ENCODE measurements around the gene PARN. TPM values are rescaled to one million over a fixed set of nuclear protein-coding genes. Genes with fewer than 3 reads are reported as not detected.
"Not testable (repeated sequence)": the region's sequence is repeated elsewhere in the genome, so short reads cannot be mapped to it uniquely, and the experiment has no call there.

Gene PARN
- total RNA-seq, 1 donor from 2014 or later: 19.9 TPM

- no peak for DNase-seq (ENCODE audit: low read depth, low spot score)
Measured at GRCh38 chr16:14444979-14445810, 184.9 kb downstream of the PARN start.

DNA sequence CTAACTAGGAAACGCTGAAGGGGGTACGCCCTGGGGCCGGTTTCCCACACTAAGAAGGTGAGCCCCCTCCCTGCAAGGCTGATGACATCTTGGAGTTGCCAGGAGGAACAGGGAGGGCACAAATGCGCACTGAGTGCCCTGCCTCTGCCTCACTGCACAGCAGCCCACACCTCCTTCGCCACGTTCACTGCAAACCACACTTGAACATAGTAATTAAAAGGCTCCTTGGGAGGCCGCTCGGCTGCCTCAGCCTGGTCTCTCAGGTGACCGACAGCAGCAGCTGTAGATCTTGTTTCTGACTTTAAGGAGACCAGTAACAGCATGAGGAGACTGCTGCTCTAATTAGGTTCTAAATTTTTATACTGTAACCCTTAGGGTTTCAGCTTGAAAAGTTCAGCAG lies 188.5 kb downstream of the PARN start:
- not testable (repeated sequence) for DNase-seq (ENCODE audit: low read depth, low spot score)

GRCh38 chr16:14438256-14438655 lies 191.8 kb downstream of the PARN start:
- DNase-seq (ENCODE audit: low read depth, low spot score): no peak

DNA sequence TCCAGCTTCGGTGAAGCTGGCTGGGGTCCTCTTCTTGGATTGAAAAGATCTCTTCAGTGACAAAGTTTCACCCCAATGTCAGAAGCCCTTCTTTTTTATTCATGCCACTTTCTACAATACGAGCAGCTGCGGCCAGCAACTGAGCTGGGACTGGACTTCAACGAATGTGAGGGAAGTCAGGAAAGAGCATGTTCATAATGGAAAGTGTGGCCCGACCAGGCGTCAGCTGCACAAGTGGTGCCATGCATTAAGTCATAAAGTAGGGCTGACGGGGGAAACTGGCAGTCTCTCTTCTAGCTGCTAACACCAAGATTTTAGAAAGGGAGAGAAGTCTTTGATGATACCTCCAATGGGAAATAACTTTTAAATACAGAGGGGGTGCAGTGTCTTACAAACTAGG lies 192.6 kb downstream of the PARN start:
- DNase-seq (ENCODE audit: low read depth, low spot score): no peak

GRCh38 chr16:14436401-14436955 lies 193.6 kb downstream of the PARN start:
- DNase-seq (ENCODE audit: low read depth, low spot score): no peak

DNA sequence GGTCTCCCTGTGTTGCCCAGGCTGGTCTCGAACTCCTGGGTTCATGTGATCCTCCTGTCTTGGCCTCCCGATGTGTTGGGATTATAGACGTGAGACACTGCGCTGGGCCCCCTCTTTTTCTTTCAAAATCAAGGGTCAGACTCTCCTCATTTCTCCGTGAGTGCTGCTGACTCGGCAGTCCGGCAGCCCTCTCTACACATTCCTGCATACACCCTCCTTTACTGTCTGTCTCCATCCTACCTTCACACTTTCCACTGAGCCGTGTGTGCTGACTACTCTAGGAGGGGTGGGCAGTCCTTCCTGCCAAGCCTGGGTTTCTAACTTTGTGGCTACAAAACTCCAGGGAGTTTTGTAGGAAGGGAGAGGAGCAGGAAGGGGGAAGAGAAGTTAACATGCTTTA lies 195.2 kb downstream of the PARN start:
- DNase-seq (ENCODE audit: low read depth, low spot score): no peak

GRCh38 chr16:14428971-14429637 lies 201.0 kb downstream of the PARN start:
- not testable (repeated sequence) for DNase-seq (ENCODE audit: low read depth, low spot score)

DNA sequence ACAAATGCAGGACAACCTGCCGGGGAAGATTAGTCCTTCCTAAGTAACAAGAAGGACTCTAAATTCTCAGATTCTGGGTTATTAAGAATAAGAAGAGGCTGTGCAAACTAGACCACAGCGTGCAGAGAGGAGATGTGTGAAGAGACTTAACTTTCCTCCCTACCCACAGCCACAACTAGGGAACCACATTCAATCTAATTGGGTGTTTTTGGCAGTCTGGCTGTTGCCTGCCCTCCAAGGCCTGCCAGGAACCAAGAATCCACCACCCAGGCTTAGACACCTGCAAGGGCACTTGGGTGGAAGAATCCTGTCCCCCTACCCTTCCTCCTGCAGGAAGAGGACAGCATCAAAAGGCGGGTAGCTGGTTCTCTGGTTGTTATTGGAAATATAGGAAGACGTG lies 202.0 kb downstream of the PARN start:
- no peak for DNase-seq (ENCODE audit: low read depth, low spot score)

GRCh38 chr16:14427371-14427948 lies 202.6 kb downstream of the PARN start:
- no peak for DNase-seq (ENCODE audit: low read depth, low spot score)

DNA sequence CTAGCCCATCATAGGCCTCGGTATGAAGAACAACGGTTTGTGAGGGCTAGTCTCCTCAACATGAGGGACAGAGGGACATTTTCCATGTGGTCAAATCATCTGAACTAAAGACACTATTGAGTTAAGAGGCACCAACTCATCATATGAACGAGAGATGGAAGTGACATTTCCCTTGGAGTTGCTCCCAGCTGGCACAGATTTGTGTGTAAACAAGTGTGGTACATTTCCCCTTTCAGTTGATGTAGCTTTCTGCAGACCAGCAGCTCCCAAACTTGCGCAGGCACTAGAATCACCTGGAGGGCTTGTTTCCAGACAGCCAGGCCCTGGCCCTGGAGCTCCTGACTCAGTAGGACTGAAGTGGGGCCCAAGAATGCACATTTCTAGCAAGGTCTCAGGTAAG lies 205.5 kb downstream of the PARN start:
- DNase-seq (ENCODE audit: low read depth, low spot score): no peak

DNA sequence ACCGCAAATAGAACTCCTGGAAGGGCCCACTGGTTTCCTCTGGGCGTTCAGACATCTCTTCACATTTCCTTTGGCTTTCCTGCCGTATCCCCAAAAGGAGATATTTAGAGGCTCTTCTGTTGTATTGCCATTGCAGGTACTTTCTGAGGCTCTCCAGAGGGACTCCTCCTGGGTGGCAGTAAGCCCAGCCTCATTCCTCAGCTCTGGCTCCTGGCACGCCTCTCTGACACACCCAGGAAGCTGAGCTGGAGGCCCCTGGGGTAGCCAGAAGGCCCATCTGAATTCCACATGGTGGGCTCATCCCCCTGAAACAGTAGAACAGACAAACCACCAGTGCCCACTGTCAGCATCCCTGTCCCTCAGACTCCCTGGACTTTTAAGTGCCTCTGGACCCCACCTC lies 206.7 kb downstream of the PARN start:
- no peak for DNase-seq (ENCODE audit: low read depth, low spot score)

DNA sequence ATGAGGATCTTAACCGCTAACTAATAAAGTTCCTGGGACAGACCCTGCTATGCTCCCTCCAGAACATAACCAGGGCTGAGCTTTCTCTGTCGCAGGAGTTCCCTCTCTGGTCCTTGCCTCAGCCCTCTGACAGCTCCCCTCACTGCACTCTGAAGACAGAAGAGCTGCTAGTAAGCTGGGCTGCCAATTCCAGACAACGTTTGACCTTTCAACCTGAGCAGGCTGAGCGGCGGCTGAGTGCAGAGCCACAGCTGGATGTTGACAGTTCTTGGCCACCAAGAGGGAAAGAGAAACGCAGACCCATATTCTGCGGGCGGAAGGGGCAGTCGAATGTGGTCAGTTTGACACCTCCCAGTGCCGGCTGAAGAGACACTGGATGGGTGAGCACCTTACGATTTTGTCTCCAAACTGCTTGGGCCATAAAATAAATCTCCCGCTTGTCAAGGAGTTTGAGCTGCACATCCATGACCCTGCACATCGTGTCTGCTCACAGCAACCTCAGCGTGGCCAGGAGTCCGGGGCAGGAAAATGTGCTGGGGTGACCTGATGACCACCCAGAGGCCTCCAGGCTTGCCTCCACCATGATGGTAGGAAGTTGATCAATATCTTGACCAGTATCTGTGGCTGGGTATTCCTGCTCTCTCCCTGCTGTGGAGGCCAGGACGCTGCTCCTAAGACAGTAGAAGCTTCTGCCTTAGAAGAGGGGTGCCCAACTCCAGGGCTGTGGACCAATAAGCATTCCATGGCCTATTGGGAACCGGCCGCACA lies 209.2 kb downstream of the PARN start:
- no peak for DNase-seq (ENCODE audit: low read depth, low spot score)

DNA sequence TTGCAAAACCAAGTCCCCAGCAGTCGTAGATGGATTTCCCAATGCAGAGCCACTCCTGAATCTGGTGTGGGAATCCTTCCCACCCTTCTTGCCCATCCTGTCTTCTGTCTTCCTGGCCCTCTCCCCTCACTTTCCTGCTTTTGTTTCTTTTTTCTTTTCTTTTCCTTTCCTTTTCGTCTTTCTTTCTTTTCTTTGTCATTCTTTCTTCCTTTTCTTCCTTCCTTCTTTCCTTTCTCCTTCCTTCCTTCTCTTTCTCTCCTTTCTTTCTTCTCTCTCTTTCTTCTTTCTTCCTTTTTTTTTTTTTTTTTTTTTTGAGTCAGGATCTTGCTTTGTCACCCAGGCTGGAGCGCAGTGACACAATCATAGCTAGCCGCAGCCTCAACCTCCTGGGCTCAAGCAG lies 209.8 kb downstream of the PARN start:
- DNase-seq (ENCODE audit: low read depth, low spot score): not testable (repeated sequence)

GRCh38 chr16:14419817-14420216 lies 210.2 kb downstream of the PARN start:
- no peak for DNase-seq (ENCODE audit: low read depth, low spot score)

- DNase-seq (ENCODE audit: low read depth, low spot score): no peak
Measured at GRCh38 chr16:14418795-14419225, 211.2 kb downstream of the PARN start.

GRCh38 chr16:14416184-14416583 lies 213.9 kb downstream of the PARN start:
- no peak for DNase-seq (ENCODE audit: low read depth, low spot score)

DNA sequence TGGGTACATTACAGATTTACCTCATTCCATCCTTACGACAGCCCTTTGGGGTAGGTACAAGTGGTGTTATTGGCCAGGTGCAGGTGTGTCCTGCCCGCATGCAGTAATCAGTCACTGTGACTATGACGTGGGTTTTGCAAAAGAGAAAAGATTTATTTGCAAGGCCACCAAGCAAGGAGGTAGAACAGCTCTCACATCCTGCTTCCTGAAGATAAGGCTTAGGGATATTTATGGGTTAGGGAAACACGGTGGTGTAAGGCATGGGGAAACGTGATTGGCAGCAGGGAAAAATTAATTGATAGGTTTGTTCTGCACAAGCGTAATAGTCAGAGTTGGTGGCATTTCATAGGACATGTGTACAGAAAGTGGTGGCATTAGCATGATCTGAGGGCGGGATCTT lies 214.8 kb downstream of the PARN start:
- DNase-seq (ENCODE audit: low read depth, low spot score): no peak

- DNase-seq (ENCODE audit: low read depth, low spot score): no peak
Measured at GRCh38 chr16:14409563-14409962, 220.5 kb downstream of the PARN start.

DNA sequence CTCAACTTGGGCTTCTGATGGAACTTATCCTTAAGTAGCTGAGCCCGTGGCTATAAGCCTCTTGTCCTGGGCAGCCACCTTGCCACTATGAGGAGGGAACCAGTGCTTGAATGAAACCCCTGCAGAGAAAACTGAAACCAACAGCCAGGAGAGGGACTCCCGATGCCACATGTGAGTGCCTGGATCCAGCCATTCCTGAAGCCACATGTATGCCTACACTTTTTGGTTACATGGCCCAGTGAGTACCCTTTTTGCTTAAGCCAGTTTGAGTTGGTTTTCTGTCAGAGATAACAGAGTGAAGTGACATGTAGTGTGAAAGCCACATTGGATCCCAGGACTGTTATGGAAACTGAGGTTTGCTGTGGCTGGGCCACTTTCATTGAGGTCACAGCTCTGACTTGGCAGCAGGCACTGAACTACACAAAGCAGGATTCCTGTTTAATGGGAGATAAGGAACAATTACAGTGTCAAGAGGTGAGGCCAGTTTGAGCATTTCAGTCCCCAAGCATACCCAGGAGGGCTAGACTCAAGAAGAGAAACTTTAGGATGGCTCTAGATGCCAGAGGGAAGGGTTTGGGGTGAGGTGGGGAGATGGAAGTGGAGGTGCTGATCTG lies 222.2 kb downstream of the PARN start:
- no peak for DNase-seq (ENCODE audit: low read depth, low spot score)

- DNase-seq (ENCODE audit: low read depth, low spot score): no peak
Measured at GRCh38 chr16:14405611-14406537, 224.2 kb downstream of the PARN start.
